Right cardiac atrium (tissue), 5 donors: ENCODE data around the gene CCDC33. TPM values are rescaled to one million over a fixed set of nuclear protein-coding genes. Genes with fewer than 3 reads are reported as not detected.

Source experiments
- ATAC-seq, 2 donors: fragments of 200-7000 bp; cut with Tn5 transposase; one replicate each; pipeline versions ENCODE4 v1.8.0 to v1.9.1; 2020; ENCODE audit warnings: moderate library complexity in 2 of 2, mild to moderate bottlenecking in 1 of 2
- DNase-seq, 3 donors: peaks; one replicate each; pipeline ENCODE4 v3.0.0-alpha.2; 2020
- H3K27ac ChIP-seq: one replicate; pipeline ENCODE4 v1.5.1; 2013; ENCODE audit warnings: mild to moderate bottlenecking, low read length, control low read depth, moderate library complexity
- H3K27me3 ChIP-seq: one replicate; pipeline ENCODE4 v1.6.1; 2013; ENCODE audit not compliant: control insufficient read depth, insufficient read depth
- H3K4me1 ChIP-seq: one replicate; pipeline ENCODE4 v1.6.1; 2013; ENCODE audit warnings: low read length; ENCODE audit not compliant: control insufficient read depth, insufficient read depth
- H3K4me3 ChIP-seq: one replicate; pipeline ENCODE4 v1.5.1; 2013; ENCODE audit warnings: low read length, control low read depth
- H3K9me3 ChIP-seq: one replicate; pipeline ENCODE4 v1.6.1; 2013; ENCODE audit warnings: low read length; ENCODE audit not compliant: control insufficient read depth
- WGBS: extraction: QIAGEN DNeasy Blood & Tissue Kit; methylation state at CpG from one replicate; pipeline ENCODE4 v1.1.7; 2013; 5-methylcytosine and 5-hydroxymethylcytosine counted together
- intact Hi-C, 4 donors: fragments of 100-400 bp; cut with DNase I; formaldehyde crosslinking; loops; one replicate each; pipeline versions ENCODE4 v1.11.0 to v1.14.0; 2022 to 2023
- polyA plus RNA-seq: library from polyadenylated mRNA; stranded (reverse); fragments of 200-250 nt; gene quantifications from one replicate; pipeline ENCODE4 v1.2.3, GENCODE V29; 2013
- total RNA-seq, 4 donors: library from RNA; stranded (reverse); fragmentation: NEBNext Ultra II Directional; extraction: Animal tissue kit (Norgen Biotek cat#: 25700); gene quantifications; one replicate each; pipeline ENCODE4 v1.2.1, GENCODE V29; 2021
- donor health status: healthy with polysubstance abuse.
- donor health status: DM: no; HTN: yes; CAD: no.
- donor health status: DM: no; HTN: no; CAD: no.
- donor health status: DM: no; HTN: yes; CAD: no; lungs with severe emphysema.
- donor health status: DM: yes; HTN: yes; CAD: no.

CCDC33 gene
- total and polyA plus RNA-seq, 5 donors, result 0.07 TPM; not detected in 4

- Histone ChIP-seq H3K27ac (no peak overlapping the region), H3K4me3 (no peak overlapping the region), H3K9me3 (no peaks in the 10 kb centered on the region), H3K4me1 (peaks cover 6% of the 10 kb centered on the region), H3K27me3 (no peaks in the 10 kb centered on the region)
- peak in 1 of 2 donors; percentile 75 for ATAC-seq
- WGBS, result 54% methylated on average over 8 of the region's 8 CpGs
- intact Hi-C loops, result loop anchor here in 2 of 4 donors (5.0 kb wide), 2 partner anchors 52 to 102 kb away; no protein-coding TSS in a partner anchor
- peak in 2 of 3 donors; percentile 56 to 64 for DNase-seq
These were observed 148.9 kb downstream of the CCDC33 start for GRCh38 chr15:74384881-74385643.

GRCh38 chr15:74385733-74386132, 149.6 kb downstream of the CCDC33 start:
- no peaks in the 10 kb centered on the region for H3K27me3 ChIP-seq
- H3K4me1 ChIP-seq, result peaks cover 6% of the 10 kb centered on the region
- peak in 2 of 3 donors; percentile 36 to 60 for DNase-seq
- no peak overlapping the region for H3K27ac ChIP-seq
- no peaks in the 10 kb centered on the region for H3K9me3 ChIP-seq
- no peak overlapping the region for H3K4me3 ChIP-seq
- peak in 1 of 2 donors; percentile 67 for ATAC-seq
- WGBS, result 73% methylated on average over 6 of the region's 6 CpGs
- intact Hi-C loops, result no loop called here

Other genes with a start within 250 kb of the CCDC33 start
- 10 to 100 TPM; 14.9 to 19.0 (median 17.8) TPM for gene STOML1, start 244.0 kb upstream of the CCDC33 start, total RNA-seq
- gene STOML1, start 244.0 kb upstream of the CCDC33 start, polyA plus RNA-seq, result 24.3 TPM
- 10 to 100 TPM; 21.9 to 35.4 (median 26.6) TPM for gene PML, start 241.6 kb upstream of the CCDC33 start, total RNA-seq
- 18.1 TPM for gene PML, start 241.6 kb upstream of the CCDC33 start, polyA plus RNA-seq
- not detected for gene GOLGA6A, start 153.8 kb upstream of the CCDC33 start, total RNA-seq
- gene GOLGA6A, start 153.8 kb upstream of the CCDC33 start, polyA plus RNA-seq, result not detected
- 1 to 10 TPM in 2 of 4 donors, under 1 TPM in 2; 0.71 to 2.8 (median 1.7) TPM for gene ISLR2, start 105.7 kb upstream of the CCDC33 start, total RNA-seq
- 2.1 TPM for gene ISLR2, start 105.7 kb upstream of the CCDC33 start, polyA plus RNA-seq
- gene ISLR, start 62.6 kb upstream of the CCDC33 start, total RNA-seq, result 10 to 100 TPM; 21.6 to 33.5 (median 24.7) TPM
- gene ISLR, start 62.6 kb upstream of the CCDC33 start, polyA plus RNA-seq, result 29.5 TPM
- under 1 TPM; 0.20 to 0.58 (median 0.37) TPM for gene STRA6, start 33.5 kb upstream of the CCDC33 start, total RNA-seq
- 0.25 TPM for gene STRA6, start 33.5 kb upstream of the CCDC33 start, polyA plus RNA-seq
- gene CYP11A1, start 131.3 kb downstream of the CCDC33 start, total RNA-seq, result 1 to 10 TPM; 1.1 to 1.7 (median 1.3) TPM
- 0.66 TPM for gene CYP11A1, start 131.3 kb downstream of the CCDC33 start, polyA plus RNA-seq
- 1 to 10 TPM; 1.7 to 3.3 (median 2.2) TPM for gene SEMA7A, start 197.6 kb downstream of the CCDC33 start, total RNA-seq
- gene SEMA7A, start 197.6 kb downstream of the CCDC33 start, polyA plus RNA-seq, result 1.8 TPM
- 10 to 100 TPM; 35.8 to 59.3 (median 49.8) TPM for gene UBL7, start 224.8 kb downstream of the CCDC33 start, total RNA-seq
- gene UBL7, start 224.8 kb downstream of the CCDC33 start, polyA plus RNA-seq, result 49.0 TPM